TTC549 (cell line): ENCODE measurements around the gene DOCK2.

Experiments
- FAIRE-seq: peaks from 2 replicates; lab custom pipeline; 2012; peaks lifted over from hg19 to GRCh38; lab: Jason Lieb, UNC

DOCK2 gene

DNA sequence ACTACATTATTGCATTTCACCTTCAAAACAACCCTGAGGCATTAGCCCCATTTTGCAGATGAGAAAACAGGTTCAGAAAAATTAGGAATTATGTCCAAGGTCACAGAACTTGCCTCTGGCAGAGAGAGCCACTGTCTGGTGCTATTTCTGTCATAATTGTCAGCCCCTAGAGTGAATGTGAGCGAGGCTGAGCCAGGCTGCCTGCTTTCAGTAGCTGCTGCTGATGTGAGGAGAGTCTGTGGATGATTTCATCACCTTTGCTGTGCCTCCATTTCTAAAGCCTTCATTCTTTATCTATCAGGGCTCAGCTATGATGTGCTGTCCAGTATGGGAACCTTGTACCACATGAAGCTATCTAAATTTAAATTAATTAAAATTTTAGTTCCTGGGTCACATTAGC is 271.8 kb downstream of the DOCK2 start:
- FAIRE-seq = no peak

DNA sequence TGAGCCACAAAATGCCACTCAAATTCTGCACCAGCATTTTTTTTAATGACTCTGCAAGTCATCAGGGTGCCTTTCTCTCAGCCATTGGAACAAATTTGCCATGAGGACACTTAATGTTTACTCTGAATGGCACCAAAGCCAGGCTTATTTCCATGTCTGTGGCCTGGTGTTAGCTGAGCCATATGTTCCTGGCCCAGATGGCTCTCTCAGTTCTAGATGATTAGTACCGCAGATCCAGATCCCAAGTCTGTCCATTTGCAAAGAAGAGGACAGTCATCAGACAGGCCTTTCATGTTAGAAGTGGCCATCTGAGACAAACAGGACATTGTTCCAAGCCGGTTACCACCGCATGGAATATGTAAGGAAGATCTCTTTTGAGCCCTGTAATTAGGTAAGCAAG is 272.9 kb downstream of the DOCK2 start:
- FAIRE-seq = no peak

DNA sequence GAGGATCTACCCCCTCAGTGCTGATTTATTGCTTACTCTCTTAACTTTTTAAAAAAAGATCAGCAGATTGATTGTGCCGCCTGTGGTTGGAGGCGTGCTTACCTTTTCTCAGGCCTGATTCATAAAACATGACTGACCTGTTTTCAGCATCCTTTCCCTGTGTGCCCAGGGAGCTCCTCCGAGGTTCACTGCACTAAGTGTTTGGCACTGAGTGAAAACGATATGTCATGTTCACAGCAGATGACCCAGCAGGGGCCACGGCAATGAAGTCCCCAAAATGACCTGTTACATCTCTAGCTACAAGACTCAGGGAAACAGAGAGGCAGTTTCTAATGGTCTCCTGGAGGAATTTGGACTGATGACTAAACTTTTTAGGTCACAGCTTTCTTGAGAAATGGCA is 273.3 kb downstream of the DOCK2 start:
- no peak for FAIRE-seq

DNA sequence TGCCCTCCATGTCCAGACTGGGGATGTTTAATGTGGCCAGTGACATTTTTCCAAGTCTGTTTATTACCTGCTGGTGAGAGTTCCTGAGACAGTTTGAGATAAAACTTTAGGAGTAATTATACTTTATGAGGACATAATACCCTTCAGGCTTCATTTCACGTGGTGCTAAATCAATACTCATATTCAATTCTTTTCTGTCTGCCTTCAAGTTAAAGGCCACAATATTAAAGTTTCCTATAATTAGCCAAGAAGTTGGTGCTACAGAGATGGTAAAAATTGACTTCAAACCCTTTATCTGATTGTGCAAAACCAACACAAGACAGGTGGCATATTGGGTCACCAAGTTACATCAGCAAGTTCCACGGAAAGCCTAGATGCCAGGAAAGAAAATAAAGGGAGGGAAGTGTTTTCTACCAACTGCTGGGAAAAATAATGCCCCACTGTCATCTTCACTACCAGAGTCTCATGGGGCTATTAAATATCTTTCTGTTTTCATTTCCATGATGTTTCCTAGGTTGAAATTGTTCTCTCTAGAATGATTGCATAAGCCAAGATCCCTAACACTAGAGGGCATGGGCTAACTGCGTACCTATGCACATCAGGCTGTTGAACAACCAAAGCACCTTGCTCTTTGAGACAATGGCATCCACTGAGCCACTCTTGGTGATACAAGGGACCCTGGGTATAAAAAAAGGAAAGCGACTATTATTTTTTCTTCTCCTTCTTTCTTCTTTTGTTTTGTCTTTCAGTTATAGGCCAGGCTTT is 274.6 kb downstream of the DOCK2 start:
- FAIRE-seq = no peak

DNA sequence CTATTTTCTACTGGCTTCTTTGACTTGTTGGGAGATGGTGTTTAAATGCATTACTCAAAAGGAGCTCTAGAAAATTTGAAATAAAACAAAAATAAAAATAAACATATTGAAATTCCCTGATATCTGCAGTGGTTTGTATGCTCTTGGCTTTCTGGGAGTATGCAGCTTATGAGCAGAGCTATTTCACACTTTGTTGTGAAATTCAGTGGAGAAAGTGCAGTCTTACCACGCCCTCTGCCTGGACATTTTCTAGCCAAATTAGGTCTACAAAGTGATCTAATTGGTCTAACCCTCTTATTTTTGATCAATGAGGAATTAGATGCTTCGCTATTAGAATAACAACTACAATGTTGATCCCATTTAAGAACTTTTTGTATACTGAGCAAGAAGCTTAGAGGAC is 276.4 kb downstream of the DOCK2 start:
- FAIRE-seq = no peak

DNA sequence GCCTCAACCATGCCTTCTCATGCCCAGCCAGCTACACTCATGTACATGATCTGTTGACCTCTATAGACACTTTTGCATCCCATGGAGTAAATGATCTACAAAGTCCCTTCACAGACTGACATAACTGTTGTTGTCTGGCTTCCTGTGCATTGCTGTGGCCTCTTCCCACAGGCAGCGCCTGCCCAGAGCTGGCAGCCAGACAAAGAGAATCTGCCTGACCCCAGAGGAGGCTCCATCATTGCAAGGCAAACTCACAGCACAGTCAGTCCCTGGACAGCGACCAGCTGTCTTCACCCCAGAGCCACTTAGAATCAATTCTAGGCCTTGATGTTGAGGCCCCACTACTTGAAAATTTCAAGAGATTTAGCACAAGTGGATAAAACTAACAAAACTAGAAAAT is 277.7 kb downstream of the DOCK2 start:
- no peak for FAIRE-seq

DNA sequence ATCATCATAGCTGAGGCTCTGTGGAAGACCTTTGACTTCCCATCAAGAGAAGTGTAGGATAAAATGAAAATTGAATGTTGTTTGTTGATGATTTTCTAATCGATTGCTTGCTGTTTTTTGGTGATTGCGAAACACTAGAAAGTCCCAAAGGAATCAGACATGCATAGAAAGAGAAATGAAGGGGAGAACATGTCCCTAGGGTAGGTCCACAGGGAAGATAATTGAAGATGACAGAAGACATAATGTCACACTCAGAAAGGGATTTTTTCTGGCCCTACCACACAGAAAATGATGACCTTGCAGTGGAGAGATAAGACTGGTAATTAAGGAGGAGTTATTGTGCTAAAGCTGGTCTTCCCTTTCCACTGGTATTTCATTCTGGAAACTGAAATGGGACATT is 280.4 kb downstream of the DOCK2 start:
- no peak for FAIRE-seq

DNA sequence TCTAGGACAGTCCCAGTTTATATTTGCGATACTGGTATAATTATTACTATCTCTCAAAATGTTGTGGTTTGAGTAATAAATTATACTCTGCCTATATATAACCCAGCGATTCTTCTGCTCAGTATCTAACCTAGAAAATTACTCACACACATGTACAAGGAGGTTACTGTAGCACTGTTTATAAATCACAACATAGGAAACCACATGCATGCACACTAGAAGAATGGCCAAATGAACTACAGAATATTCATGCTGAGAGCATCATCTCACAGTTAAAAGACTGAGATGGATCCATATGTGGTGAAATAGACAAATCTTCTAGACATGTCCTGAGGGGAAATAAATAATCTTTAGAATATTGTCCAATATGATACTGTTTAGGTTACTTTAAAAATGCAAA is 281.2 kb downstream of the DOCK2 start:
- no peak for FAIRE-seq

DNA sequence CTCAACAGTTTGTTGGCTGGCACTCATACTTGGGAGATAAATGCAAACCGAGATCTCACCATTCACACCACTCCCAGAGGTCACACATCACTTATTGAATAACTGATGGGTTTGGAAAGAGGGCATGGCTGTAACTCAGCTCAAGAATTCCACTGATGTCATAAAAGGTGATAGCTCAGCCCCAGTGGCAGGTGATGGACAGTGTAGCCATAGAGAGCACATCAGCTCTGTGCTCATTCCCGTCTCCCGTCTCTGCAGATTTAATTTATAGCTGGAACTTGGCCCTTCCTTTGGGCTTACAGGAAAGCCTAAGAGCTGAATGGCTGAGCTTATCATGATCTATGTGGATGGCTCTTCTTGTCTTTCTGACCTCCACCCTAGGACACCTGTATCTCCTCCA is 283.4 kb downstream of the DOCK2 start:
- FAIRE-seq = no peak

DNA sequence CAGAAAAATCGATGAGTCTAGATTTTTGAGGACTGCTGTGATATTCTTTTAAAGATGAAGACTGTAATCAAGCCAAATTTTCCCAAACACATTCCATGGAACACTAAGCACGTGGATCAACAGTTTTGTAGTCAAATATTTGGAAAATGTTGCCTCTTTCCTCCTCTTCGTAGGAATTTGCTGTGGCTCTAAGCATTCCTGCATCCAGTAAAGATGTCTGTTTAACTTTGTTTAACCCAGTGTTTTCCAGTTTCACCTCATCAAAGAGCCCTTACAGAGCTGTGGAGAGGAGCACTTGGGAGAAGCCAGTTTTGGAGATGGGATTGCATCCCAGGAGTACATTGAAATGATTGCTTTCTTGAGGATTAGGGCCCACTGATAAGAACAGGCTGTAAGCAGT is 284.3 kb downstream of the DOCK2 start:
- no peak for FAIRE-seq

DNA sequence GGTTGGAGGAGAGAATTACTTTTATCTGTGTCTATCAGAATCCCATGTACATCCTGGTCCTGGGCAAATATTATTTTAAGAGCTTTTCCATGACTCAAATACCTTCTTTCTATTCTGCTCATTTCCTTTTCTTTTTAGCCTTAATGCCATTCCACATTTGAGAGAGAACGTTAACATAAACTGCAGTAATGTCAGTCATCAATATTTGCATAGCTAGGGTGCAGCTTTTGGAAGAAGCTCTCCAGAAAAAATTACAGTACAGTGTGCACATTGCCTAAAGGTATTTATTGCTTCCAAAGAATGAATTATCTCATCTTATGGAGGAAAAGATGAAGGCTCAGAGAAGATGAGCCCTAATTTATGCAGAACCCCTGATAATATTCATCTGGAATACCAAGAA is 284.9 kb downstream of the DOCK2 start:
- FAIRE-seq = no peak

DNA sequence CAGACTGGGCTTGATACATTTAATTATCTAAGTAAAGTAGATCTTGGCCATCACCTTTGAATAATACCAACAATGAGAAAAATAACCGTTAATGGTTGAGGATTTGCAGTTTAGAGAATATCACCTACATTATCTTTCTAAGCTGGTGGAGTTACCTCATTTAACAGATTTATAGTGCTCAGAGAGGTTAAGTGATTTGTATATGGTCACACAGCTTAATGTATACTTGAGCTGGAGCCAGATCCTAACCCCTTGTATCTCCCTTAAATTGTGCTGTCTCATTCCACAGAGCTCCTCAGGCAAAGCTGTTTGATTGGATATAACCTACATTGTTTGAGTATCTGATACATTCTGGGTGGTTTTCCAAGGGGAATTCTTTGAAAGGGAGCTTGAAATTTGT is 285.4 kb downstream of the DOCK2 start:
- no peak for FAIRE-seq

DNA sequence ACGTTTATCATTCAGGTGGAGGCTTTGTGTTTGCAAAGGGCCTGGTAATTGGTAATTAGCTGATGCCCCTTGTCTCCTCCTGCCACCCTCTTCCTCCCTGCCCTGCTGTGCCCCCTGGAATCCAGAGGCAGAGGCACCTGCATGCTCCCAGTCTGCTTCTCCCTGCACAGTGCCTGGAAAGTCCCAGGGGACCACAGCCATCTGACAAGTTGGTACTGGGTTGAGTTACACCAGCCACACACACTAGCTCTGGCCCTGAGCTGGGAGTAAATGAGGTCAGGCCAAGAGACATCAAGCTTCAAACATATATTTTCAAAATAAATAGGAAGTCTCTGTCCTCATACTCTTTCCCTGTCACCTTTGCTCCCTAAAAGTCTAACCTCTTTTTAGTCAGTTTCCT is 286.9 kb downstream of the DOCK2 start:
- no peak for FAIRE-seq

DNA sequence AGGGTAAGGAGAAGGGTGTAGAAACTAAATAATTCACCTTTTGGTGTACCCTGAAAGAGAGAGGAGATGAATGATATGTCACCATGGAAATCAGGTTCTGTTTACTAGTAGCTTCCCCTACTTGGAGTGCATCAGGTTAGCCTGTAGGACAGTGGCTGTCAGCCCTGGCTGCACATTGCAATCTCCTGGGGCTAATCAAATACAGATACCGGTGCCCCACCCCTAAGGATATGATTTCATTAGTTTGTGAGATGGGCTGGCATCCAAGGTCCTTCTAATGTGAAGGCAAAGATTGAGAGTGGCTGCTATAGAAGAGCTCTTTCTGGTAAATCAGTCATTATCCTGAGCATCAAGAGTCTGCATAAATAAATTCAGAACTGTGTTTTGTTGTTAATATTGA is 296.1 kb downstream of the DOCK2 start:
- no peak for FAIRE-seq

DNA sequence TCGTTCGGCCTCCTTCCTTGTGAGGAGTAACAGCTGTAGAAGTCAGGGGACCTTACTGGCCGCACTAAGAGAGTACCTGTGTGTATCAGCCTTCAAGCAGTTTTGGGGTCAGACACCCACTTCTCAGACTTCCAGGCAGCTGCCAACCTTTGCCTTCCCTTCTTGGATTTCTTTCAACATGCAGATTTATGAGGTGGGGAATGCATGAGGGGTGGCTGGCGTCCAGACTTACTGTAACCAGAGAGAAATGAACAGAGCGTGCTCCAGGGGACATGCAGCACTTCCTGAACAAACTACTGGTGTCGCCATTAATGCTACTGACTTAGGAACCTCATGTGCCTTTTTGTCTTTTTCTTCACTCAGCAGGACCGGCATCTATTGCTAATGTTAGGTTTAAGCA is 296.5 kb downstream of the DOCK2 start:
- no peak for FAIRE-seq

DNA sequence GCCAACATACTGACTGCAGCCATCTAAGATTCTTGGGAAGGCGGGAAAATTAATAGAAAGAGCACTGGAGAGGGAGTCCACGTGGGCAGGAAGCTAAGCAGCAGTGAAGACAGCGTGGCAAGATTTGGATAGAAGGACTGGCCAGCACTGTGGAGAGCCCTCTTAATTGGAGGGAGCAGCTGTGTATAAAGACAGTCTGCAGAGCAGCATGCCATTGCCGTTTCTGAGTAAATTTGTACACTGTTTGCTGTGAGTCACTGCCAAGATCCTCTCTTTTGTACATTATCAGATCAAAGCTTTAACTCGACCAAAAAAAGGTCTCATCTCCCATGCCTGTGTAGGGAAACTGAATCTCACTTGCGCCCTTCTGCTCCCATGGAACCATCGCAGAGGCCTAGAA is 297.9 kb downstream of the DOCK2 start:
- FAIRE-seq = no peak

DNA sequence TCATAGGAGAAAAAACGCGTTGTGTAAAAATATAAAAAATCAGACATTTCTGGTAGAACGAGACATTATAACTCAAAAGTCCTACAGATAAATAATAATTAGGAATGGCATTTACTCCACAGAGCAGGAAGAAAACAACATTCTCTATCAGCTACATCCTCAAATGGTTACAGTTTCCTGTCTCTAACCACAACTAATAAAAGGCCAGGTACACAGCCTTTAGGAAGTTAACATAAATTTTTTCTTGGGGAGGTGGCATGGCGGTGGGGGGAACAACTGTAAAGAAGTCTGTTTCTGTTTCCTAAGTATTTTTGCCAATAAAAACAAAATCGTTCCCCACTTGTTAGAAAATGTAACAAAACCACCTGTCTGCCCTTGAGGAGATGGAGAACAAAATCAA is 298.7 kb downstream of the DOCK2 start:
- no peak for FAIRE-seq

DNA sequence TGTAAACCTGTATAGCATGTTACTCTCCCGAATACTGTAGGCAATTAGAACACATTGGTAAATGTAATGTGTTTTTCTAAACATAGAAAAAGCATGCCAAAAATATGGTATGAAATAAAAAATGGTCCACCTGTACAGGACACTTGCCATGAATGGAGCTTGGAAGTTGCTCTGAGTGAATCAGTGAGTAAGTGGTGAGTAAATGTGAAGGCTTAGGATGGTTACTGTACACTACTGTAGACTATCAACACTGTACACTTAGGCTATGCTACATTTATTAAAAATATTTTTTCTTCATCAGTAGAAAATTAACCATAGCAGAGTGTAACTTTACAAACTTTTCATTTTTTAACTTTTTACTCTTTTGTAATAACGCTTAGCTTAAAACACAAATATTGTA is 301.4 kb downstream of the DOCK2 start:
- FAIRE-seq = no peak

DNA sequence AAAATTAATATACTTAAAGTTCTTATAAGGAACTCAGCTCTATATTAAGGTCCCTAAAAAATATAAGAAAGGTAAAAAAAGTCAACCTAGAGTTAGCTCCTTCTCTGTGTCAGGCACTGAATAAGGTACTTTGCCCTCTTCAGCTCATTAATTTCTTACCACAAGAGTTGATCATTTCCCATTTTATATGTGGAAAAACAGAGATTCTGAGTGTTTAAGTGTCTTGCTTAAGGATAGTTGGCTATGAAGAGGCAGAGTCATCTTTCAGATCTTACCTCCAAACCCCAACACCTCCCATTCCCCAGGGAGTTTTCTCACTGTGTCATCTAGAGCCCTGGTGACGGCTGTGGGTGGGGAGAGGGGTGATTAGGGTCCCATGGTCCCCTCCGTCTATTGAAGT is 302.7 kb downstream of the DOCK2 start:
- FAIRE-seq = no peak

DNA sequence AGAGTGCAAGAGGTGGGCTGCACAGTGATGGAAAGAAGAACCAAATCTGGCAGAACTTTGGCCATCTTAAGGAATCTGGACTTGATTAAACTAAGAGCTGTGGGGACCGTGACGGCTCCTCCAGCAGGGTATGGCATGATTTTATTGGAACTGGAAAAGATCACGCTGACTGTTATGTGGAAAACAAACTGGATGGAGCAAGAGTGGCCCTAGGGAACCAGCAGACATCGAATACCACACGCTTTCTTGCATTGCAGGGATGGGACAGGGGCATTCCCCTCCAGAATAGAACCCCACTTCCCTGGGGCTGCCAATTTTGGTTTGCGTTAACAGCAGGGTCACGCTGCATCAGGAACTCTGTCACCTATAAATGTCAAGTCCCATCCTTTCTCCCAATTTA is 304.5 kb downstream of the DOCK2 start:
- no peak for FAIRE-seq

DNA sequence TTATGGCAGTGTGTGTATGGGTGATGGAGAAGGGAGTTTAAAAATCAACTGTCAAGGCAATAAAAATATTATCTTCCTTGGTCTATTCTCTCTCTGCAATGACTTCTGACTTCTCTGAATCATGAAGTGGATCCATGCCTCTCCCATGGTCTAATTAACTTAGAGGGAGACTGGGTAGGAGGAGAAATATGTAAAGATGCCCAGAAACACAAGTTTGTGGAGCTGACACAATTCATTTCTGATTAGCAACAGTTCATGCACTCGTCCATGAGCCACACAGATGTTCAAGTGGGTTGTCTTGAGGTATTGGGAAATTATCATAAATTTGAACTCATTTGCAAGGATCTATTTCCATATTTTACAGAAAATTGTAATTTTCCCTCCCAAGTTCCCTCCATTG is 305.1 kb downstream of the DOCK2 start:
- no peak for FAIRE-seq

DNA sequence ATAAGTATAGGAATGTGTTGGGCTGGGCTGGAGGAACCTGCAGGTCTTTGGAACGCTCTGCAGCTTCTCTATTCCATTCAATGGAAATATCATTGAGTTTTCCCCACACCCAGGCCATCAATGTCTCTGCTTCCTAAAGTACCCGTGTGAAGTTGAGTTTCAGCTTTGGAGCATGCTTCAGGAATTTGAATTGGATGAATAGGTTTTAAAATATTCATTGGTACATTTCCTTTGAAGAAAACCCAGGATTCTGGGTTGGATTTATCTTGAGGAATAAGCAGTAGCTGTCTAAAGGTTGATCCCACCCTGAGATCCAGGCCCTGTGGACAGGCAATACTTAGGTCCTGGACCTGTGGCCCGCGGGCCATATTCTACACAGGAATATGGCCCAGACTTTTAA is 306.0 kb downstream of the DOCK2 start:
- no peak for FAIRE-seq

DNA sequence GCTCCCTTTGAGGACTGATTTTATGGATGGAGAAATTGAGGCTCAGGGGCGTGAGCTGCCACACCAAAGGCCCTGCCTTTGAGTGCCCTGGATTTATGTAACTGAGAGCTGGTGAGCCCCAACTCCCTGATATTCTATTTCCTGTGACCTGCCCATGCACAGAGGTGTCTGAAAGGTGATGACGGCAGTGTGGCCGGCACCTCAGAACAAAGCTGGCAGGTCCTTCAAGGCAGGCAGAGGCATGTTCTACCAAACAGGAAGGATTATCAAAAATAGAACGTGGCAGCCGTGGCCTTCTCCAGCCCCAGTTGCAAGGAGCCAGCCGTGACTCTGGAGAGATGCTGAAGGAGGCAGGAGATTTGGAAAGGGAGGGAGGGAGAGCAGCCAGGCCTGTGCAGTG is 307.0 kb downstream of the DOCK2 start:
- FAIRE-seq = no peak

DNA sequence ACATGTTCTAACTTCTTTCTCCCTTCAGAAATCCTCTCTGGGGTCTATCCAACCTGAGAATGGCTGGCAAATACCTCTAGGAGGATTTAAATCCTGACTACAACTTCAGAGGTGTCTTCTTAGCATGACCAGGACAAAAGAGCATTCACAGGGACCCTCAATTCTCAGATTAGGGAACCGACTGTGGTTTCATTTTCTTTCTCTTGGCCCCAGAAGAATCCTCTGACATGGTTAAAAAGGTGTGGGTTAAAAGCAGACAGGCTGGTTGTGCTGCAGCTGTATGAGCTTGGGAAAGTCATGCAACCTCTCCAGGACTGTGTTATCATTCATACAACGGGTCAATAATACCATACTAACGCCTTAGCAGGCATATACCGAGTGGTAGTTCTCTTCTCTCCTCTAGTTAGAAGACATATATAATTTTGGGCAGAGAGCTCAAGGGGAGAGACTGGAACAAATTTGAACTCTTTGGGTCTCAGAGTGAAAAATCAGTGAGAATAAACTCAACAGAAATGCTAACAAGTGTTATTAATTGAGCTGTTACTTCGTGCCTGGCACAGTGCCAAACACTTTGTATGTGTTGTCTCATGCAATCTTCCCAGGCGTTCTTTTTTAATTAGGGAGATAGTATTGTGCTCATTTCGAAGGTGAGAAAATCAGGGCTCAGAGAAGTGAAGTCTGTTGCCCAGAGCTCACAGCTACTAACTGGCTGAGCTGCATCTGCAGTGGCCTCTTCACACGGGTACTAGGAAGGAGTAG is 308.0 kb downstream of the DOCK2 start:
- no peak for FAIRE-seq
